IPS-15b (cell line): ENCODE measurements around the gene ATXN10.

Source experiments
- H3K27me3 ChIP-seq: one replicate; pipeline ENCODE4 v1.6.1; 2013; ENCODE audit warnings: low read length; ENCODE audit not compliant: control insufficient read depth, insufficient read depth
- H3K36me3 ChIP-seq: one replicate; pipeline ENCODE4 v1.6.1; 2013; ENCODE audit warnings: low read length; ENCODE audit not compliant: control insufficient read depth, insufficient read depth
- H3K4me1 ChIP-seq: one replicate; pipeline ENCODE4 v1.6.1; 2013; ENCODE audit warnings: mild to moderate bottlenecking, low read length; ENCODE audit not compliant: control insufficient read depth, insufficient read depth
- H3K4me3 ChIP-seq: one replicate; pipeline ENCODE4 v1.5.1; 2013; ENCODE audit warnings: low read depth, low read length
- H3K9ac ChIP-seq: one replicate; pipeline ENCODE4 v1.6.1; 2013; ENCODE audit warnings: low read depth, mild to moderate bottlenecking, low read length
- H3K9me3 ChIP-seq: one replicate; pipeline ENCODE4 v1.6.1; 2013; ENCODE audit warnings: mild to moderate bottlenecking, low read length; ENCODE audit not compliant: control insufficient read depth, insufficient read depth

ATXN10 gene

GRCh38 chr22:45890351-45890635 lies 218.7 kb downstream of the ATXN10 start:
- H3K9me3 ChIP-seq: no peaks in the 10 kb centered on the region
- H3K36me3 ChIP-seq: no peaks in the 10 kb centered on the region
- H3K27me3 ChIP-seq: no peaks in the 10 kb centered on the region
- no peak overlapping the region for H3K4me3 ChIP-seq
- no peaks in the 10 kb centered on the region for H3K4me1 ChIP-seq
- H3K9ac ChIP-seq: no peak overlapping the region

- no peaks in the 10 kb centered on the region for H3K9me3 ChIP-seq
- no peaks in the 10 kb centered on the region for H3K36me3 ChIP-seq
- no peaks in the 10 kb centered on the region for H3K27me3 ChIP-seq
- H3K9ac ChIP-seq: no peak overlapping the region
- H3K4me3 ChIP-seq: no peak overlapping the region
- no peaks in the 10 kb centered on the region for H3K4me1 ChIP-seq
Measured at GRCh38 chr22:45891021-45891421, 219.4 kb downstream of the ATXN10 start.

- no peaks in the 10 kb centered on the region for H3K36me3 ChIP-seq
- no peaks in the 10 kb centered on the region for H3K27me3 ChIP-seq
- no peak overlapping the region for H3K4me3 ChIP-seq
- no peaks in the 10 kb centered on the region for H3K9me3 ChIP-seq
- no peaks in the 10 kb centered on the region for H3K4me1 ChIP-seq
- H3K9ac ChIP-seq: no peak overlapping the region
Measured at GRCh38 chr22:45891471-45891995, 219.9 kb downstream of the ATXN10 start.

DNA sequence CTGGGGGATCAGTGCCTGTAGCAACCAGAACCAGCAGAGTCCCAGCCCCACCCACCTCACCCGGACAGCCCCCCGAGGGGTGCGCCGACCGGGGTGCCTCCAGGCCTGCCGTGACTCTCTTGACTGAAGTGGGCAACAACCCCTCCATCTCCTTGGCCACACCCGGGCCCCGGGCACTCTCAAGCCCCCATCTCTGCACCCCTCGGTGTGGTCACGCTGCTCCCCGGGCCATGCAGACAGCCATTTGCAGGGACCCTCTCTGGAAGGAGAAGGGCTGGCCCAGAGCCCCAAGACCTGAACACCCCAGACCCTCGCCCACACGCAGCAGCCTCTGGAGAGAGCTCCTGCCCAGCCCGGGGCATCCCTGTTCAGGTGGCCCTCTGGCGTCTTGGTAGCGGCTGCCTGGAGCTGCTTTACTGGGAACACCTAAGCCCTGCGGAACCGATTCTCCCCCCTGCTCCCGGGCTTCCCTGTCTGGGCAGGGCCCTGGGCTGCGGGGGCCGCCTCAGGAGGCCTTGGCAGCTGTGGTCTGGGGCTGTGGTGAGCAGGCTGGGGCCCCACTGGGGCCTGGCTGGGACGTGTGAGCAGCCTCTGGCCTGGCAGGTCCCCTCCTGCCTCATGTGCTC lies 220.5 kb downstream of the ATXN10 start:
- Histone ChIP-seq H3K36me3 (no peaks in the 10 kb centered on the region), H3K4me3 (no peak overlapping the region), H3K9ac (no peak overlapping the region), H3K4me1 (no peaks in the 10 kb centered on the region), H3K9me3 (no peaks in the 10 kb centered on the region), H3K27me3 (no peaks in the 10 kb centered on the region)

DNA sequence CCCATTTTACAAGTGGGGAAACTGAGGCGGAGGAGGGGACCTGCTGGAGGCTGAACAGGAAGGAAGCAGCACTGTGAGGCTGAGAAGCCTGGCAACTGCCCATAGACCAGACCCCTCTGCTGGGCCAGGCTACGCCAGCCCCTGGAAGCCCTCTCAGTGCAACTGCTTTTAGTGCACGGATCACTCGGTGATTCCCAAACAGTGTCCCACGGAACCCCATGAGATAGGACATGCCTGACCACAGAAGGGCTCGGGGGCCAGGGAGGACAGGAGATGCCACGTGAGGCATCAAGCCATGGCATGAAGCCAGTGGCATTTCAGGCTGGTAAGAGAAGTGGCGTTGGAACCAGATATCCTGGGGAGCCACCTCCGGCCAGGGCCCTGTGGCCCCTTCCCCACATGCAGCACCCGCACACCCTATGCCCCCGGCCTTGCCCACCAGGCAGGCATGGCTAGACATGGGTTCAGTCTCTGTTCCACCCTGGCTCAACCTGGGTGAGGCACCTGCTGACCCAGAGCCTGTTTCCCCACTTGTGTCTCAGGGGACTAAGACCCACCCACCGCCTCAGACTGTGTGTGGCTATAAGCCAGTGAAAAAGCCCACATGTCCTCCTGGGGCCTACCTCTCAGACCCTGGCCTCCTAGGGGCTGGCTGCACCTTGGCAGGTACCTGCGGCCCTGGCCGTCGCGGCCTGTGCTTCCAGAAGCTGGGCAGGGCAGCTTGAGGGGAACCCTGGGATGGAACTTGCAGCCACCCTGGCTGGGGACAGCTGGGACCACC lies 221.2 kb downstream of the ATXN10 start:
- H3K27me3 ChIP-seq: no peaks in the 10 kb centered on the region
- no peaks in the 10 kb centered on the region for H3K4me1 ChIP-seq
- no peaks in the 10 kb centered on the region for H3K36me3 ChIP-seq
- H3K9me3 ChIP-seq: no peaks in the 10 kb centered on the region
- H3K9ac ChIP-seq: no peak overlapping the region
- H3K4me3 ChIP-seq: no peak overlapping the region

GRCh38 chr22:45893516-45893915 lies 221.9 kb downstream of the ATXN10 start:
- Histone ChIP-seq H3K9me3 (no peaks in the 10 kb centered on the region), H3K36me3 (no peaks in the 10 kb centered on the region), H3K4me3 (no peak overlapping the region), H3K27me3 (no peaks in the 10 kb centered on the region), H3K9ac (no peak overlapping the region), H3K4me1 (no peaks in the 10 kb centered on the region)
